ENCODE data around the gene GABPA. TPM values are rescaled to one million over a fixed set of nuclear protein-coding genes. Genes with fewer than 3 reads are reported as not detected.

The GABPA gene
- total RNA-seq, 2 experiments from 2014 or later, result 25.6 to 27.7 TPM

Other genes starting within 250 kb of the GABPA start
- gene MRPL39, start 127.5 kb upstream of the GABPA start, total RNA-seq, result 10 to 100 TPM; 36.5 to 37.8 TPM
- gene JAM2, start 95.7 kb upstream of the GABPA start, total RNA-seq, result under 1 TPM; 0.30 to 0.33 TPM
- gene ATP5PF, start 68 bp upstream of the GABPA start, total RNA-seq, result 100 to 1,000 TPM; 109 to 118 TPM